Hepatocyte (in vitro differentiated cells): ENCODE data around the gene PRRT1B. TPM values are rescaled to one million over a fixed set of nuclear protein-coding genes. Genes with fewer than 3 reads are reported as not detected.

Experiments used
- DNase-seq: peaks from one replicate; pipeline ENCODE4 v3.0.0-alpha.2; 2016; ENCODE audit warnings: low spot score
- H2AFZ ChIP-seq: fragments of 200-600 bp; sonication (generic); 2 replicates; pipeline ENCODE4 v1.6.0; 2016; ENCODE audit warnings: antibody characterized with exemption, mild to moderate bottlenecking
- H3K27ac ChIP-seq: fragments of 200-600 bp; sonication (generic); 2 replicates; pipeline ENCODE4 v1.5.1; 2016; ENCODE audit warnings: mild to moderate bottlenecking
- H3K27me3 ChIP-seq: fragments of 200-600 bp; sonication (generic); 2 replicates; pipeline ENCODE4 v1.6.1; 2016
- H3K36me3 ChIP-seq: fragments of 200-600 bp; sonication (generic); replicated peaks from 2 replicates; pipeline ENCODE4 v1.5.1; 2016; ENCODE audit warnings: low read depth; ENCODE audit not compliant: insufficient read depth
- H3K4me1 ChIP-seq: fragments of 200-600 bp; sonication (generic); 2 replicates; pipeline ENCODE4 v1.5.1; 2016; ENCODE audit warnings: mild to moderate bottlenecking, moderate library complexity; ENCODE audit not compliant: insufficient read depth
- H3K4me2 ChIP-seq: fragments of 200-600 bp; sonication (generic); 2 replicates; pipeline ENCODE4 v1.6.0; 2016
- H3K4me3 ChIP-seq: fragments of 200-600 bp; sonication (generic); 2 replicates; pipeline ENCODE4 v1.5.1; 2016; ENCODE audit warnings: mild to moderate bottlenecking
- H3K79me2 ChIP-seq: fragments of 200-600 bp; sonication (generic); 2 replicates; pipeline ENCODE4 v1.6.0; 2017; ENCODE audit warnings: mild to moderate bottlenecking
- H3K9me2 ChIP-seq: fragments of 200-600 bp; sonication (generic); replicated peaks from 2 replicates; pipeline ENCODE4 v1.6.0; 2017; ENCODE audit warnings: mild to moderate bottlenecking; ENCODE audit not compliant: insufficient read depth
- H3K9me3 ChIP-seq: fragments of 200-600 bp; sonication (generic); 2 replicates; pipeline ENCODE4 v1.5.1; 2016; ENCODE audit warnings: low read depth, mild to moderate bottlenecking
- H4K20me1 ChIP-seq: fragments of 200-600 bp; sonication (generic); 2 replicates; pipeline ENCODE4 v1.6.0; 2016; ENCODE audit warnings: mild to moderate bottlenecking; ENCODE audit not compliant: insufficient read depth, poor library complexity, severe bottlenecking
- CTCF ChIP-seq: fragments of 200-600 bp; sonication (generic); IDR thresholded peaks from 2 replicates; pipeline ENCODE4 v1.5.1; 2016; ENCODE audit warnings: antibody characterized with exemption, mild to moderate bottlenecking; ENCODE audit not compliant: poor library complexity
- EZH2 ChIP-seq: fragments of 200-600 bp; sonication (generic); IDR thresholded peaks from 2 replicates; pipeline ENCODE4 v1.6.1; 2016; ENCODE audit warnings: antibody characterized with exemption, mild to moderate bottlenecking, borderline replicate concordance
- EZH2phosphoT487 ChIP-seq: fragments of 200-600 bp; sonication (generic); IDR thresholded peaks from one replicate; pipeline ENCODE4 v1.6.1; 2018; ENCODE audit warnings: antibody characterized with exemption, mild to moderate bottlenecking, low read depth, moderate library complexity; ENCODE audit not compliant: unreplicated experiment, severe bottlenecking
- WGBS: methylation state at CpG from one replicate; pipeline ENCODE4 v1.1.6; 2016; ENCODE audit warnings: low lambda C conversion rate; ENCODE audit errors: missing lambda C conversion rate; 5-methylcytosine and 5-hydroxymethylcytosine counted together
- polyA plus RNA-seq: library from polyadenylated mRNA; unstranded; fragments of >200 nt; fragmentation: Nextera tagmentation; extraction: Ambion mirVana; gene quantifications from 2 replicates; pipeline ENCODE4 v1.2.1, GENCODE V29; 2016
- total RNA-seq: library from RNA; depleted of rRNA; stranded (reverse); fragments of >200 nt; gene quantifications from 2 replicates; pipeline ENCODE4 v1.2.3, GENCODE V29; 2014

Gene PRRT1B
- total and polyA plus RNA-seq, 2 experiments from 2014 or later = 0.17 to 1.4 TPM

GRCh38 chr9:131593936-131594665 is 48.8 kb downstream of the PRRT1B start:
- no peak for DNase-seq
- Histone ChIP-seq H3K4me1 (no peaks in the 10 kb centered on the region), H3K27me3 (no peaks in the 10 kb centered on the region), H3K4me3 (no peak overlapping the region), H3K79me2 (no peaks in the 10 kb centered on the region), H3K9me2 (no peaks in the 10 kb centered on the region), H3K4me2 (no peak overlapping the region), H2AFZ (no peak overlapping the region), H3K9me3 (no peaks in the 10 kb centered on the region), H4K20me1 (no peaks in the 10 kb centered on the region), H3K27ac (no peak overlapping the region), H3K36me3 (no peaks in the 10 kb centered on the region)
- 95% methylated on average over 21 of the region's 21 CpGs for WGBS
- TF ChIP-seq EZH2 = no peak
- TF ChIP-seq EZH2phosphoT487 = no peak
- TF ChIP-seq CTCF = no peak

DNA sequence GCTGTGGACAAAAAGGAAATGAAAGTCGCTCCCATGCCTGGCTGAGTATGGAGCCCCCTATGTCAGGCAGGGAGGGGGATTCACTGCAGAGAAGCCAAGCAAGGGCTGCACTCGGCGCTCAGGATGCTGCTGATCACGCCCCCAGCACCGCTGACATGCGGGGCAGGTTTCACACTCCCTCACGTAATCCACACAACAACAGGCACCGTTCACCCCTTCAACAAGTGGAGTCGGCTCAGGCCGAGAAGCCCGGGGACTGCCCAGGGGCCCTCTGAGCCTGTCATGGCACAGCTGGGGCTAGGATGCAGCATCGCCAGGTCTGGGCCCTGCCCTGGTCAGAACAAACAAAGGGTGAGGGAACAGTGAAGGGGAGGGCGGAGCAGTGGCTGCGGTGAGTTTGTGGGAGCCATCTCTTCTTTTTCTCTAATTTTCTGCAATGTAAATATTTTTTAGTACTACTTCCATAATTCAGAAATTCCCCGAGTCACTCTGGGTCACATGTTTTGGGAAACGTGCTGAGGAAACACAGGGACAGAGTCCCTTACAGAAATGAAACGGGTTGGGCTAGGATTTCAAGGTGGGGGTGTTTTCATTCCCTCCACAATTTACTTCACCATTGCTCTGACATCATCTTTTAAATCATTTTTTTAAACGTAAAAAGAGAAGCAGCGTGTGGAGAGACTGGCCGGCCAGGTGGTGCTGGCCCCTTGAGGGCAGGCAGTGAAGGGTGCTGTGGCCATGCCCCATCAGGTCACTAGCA is 49.8 kb downstream of the PRRT1B start:
- Histone ChIP-seq H3K36me3 (no peaks in the 10 kb centered on the region), H3K79me2 (no peaks in the 10 kb centered on the region), H4K20me1 (no peaks in the 10 kb centered on the region), H3K4me2 (no peak overlapping the region), H2AFZ (no peak overlapping the region), H3K27me3 (no peaks in the 10 kb centered on the region), H3K9me3 (no peaks in the 10 kb centered on the region), H3K4me3 (no peak overlapping the region), H3K4me1 (no peaks in the 10 kb centered on the region), H3K9me2 (no peaks in the 10 kb centered on the region), H3K27ac (no peak overlapping the region)
- DNase-seq = no peak
- 92% methylated on average over 20 of the region's 20 CpGs for WGBS
- TF ChIP-seq EZH2 (no peak), CTCF (no peak), EZH2phosphoT487 (no peak)

DNA sequence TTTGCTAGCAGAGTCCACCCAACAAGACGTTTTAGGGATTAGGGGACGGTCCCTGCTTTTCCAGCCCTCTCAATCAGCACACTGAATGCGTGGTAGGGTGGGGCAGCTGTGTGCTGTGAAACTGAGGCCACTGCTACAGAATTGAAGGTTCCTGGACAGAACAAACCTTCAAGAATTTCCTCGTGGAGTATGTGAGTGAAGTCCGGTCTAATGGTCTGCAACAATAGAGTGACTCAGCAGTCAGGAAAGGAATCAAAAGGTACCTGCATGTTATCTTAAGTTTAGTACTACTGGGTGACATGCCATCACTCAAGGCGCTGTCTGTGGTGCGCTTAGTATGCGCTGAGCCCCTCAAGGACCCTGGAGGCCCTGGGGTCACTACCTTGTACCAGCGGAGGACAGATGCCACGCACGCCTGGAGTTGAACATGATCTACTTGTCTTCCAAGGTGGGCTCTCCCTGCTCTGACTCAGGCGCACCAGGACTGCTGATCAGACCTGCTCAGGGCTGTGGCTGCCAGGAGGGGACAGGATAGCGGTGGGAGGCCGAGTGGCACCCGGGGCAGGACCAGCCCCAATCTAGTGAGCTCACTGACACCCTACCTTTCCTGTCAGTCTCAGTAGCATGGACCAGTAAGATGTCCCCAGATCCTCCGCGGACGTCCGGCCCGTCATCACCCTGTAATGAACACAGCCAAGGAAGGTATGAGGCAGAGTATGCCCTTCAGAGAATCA is 50.5 kb downstream of the PRRT1B start:
- no peaks in the 10 kb centered on the region for H4K20me1 ChIP-seq
- H3K9me3 ChIP-seq = no peaks in the 10 kb centered on the region
- H3K4me2 ChIP-seq = no peak overlapping the region
- TF ChIP-seq EZH2phosphoT487 (no peak), CTCF (no peak), EZH2 (no peak)
- 95% methylated on average over 20 of the region's 20 CpGs for WGBS
- H3K36me3 ChIP-seq = no peaks in the 10 kb centered on the region
- H3K79me2 ChIP-seq = no peaks in the 10 kb centered on the region
- H3K27me3 ChIP-seq = no peaks in the 10 kb centered on the region
- no peak overlapping the region for H3K27ac ChIP-seq
- no peak overlapping the region for H3K4me3 ChIP-seq
- H2AFZ ChIP-seq = no peak overlapping the region
- H3K4me1 ChIP-seq = no peaks in the 10 kb centered on the region
- DNase-seq = no peak
- H3K9me2 ChIP-seq = no peaks in the 10 kb centered on the region
